GM19099 (cell line): Measurements from ENCODE around the gene PRSS2.

ENCODE experiments used
- POLR2A ChIP-seq: IDR thresholded peaks from 3 replicates; pipeline ENCODE4 v1.6.1; 2011; ENCODE audit warnings: low read depth; ENCODE audit not compliant: insufficient read length; ENCODE audit errors: extremely low read depth

Gene PRSS2

GRCh38 chr7:142770661-142771352 is at the start of gene PRSS2:
TSS of gene PRSS2 (plus strand) at chr7:142770970. CDS start at chr7:142770983, 13 bp downstream.
- no peak for TF ChIP-seq POLR2A

- TF ChIP-seq POLR2A = no peak
These were observed 49.8 kb upstream of the PRSS2 start for GRCh38 chr7:142720986-142721385.

GRCh38 chr7:142722248-142722794 is 48.4 kb upstream of the PRSS2 start:
- TF ChIP-seq POLR2A = no peak

- TF ChIP-seq POLR2A = no peak
These were observed 37.5 kb upstream of the PRSS2 start for GRCh38 chr7:142733271-142733670.

GRCh38 chr7:142739923-142740492 is 30.8 kb upstream of the PRSS2 start:
- no peak for TF ChIP-seq POLR2A

- no peak for TF ChIP-seq POLR2A
These were observed 30.0 kb upstream of the PRSS2 start for GRCh38 chr7:142740786-142741185.

GRCh38 chr7:142745091-142745635 is 25.6 kb upstream of the PRSS2 start:
- TF ChIP-seq POLR2A = no peak

GRCh38 chr7:142745745-142746144 is 25.0 kb upstream of the PRSS2 start:
- no peak for TF ChIP-seq POLR2A

GRCh38 chr7:142746264-142746663 is 24.5 kb upstream of the PRSS2 start:
- no peak for TF ChIP-seq POLR2A

- TF ChIP-seq POLR2A = no peak
These were observed 21.4 kb upstream of the PRSS2 start, which contains the start of gene PRSS1 for GRCh38 chr7:142749218-142749993. TSS of gene PRSS1 (plus strand) at chr7:142749472. CDS start at chr7:142749485, 13 bp downstream.

- TF ChIP-seq POLR2A = no peak
These were observed 20.3 kb upstream of the PRSS2 start for GRCh38 chr7:142750321-142750938.

GRCh38 chr7:142752376-142753225 is 18.2 kb upstream of the PRSS2 start:
- TF ChIP-seq POLR2A = no peak

- TF ChIP-seq POLR2A = no peak
These were observed 17.4 kb upstream of the PRSS2 start for GRCh38 chr7:142753366-142753765.
